ENCODE data around the gene A1BG.

- TF ChIP-seq CTCF (conservative IDR thresholded peaks at IDR 0.05; ENCODE audit: low read length) (no peak), EZH2phosphoT487 (IDR thresholded peaks at IDR 0.05; ENCODE audit: borderline replicate concordance, low read depth, low read length) (no peak)
Observed at GRCh38 chr19:58392945-58393724, 39.8 kb upstream of the A1BG start.

Measured in OCI-LY7 (cell line).